NK-92 treated with Interleukin-12 subunit alpha and Interleukin-12 subunit beta, amount 100 ng/mL, for 24 hours (cell line): Measurements from ENCODE around the gene SNAP47.
A peak's percentile ranks its signal among the peaks of the same experiment; 100 is the strongest.

Experiments
- DNase-seq: peaks from one replicate; lab custom pipeline; 2025; lab: John Stamatoyannopoulos, UW

SNAP47 gene

GRCh38 chr1:227798078-227798802 lies 63.0 kb downstream of the SNAP47 start:
- DNase-seq, result no peak

GRCh38 chr1:227799756-227800155 lies 64.5 kb downstream of the SNAP47 start:
- no peak for DNase-seq

GRCh38 chr1:227803933-227804332 lies 68.7 kb downstream of the SNAP47 start:
- no peak for DNase-seq

GRCh38 chr1:227805606-227806197 lies 70.5 kb downstream of the SNAP47 start:
- DNase-seq, result no peak

GRCh38 chr1:227808566-227808965 lies 73.3 kb downstream of the SNAP47 start:
- no peak for DNase-seq

GRCh38 chr1:227809026-227809425 lies 73.8 kb downstream of the SNAP47 start:
- no peak for DNase-seq

GRCh38 chr1:227813962-227814361 lies 78.7 kb downstream of the SNAP47 start:
- no peak for DNase-seq

GRCh38 chr1:227815468-227816409 lies 80.5 kb downstream of the SNAP47 start, which contains the start of gene PRSS38:
Gene PRSS38 (plus strand): TSS chr1:227815675. CDS start chr1:227815717, 42 bp downstream.
- no peak for DNase-seq

GRCh38 chr1:227816750-227817446 lies 81.7 kb downstream of the SNAP47 start:
- peak; percentile 43 for DNase-seq

GRCh38 chr1:227823537-227823936 lies 88.3 kb downstream of the SNAP47 start:
- no peak for DNase-seq

- no peak for DNase-seq
Measured at GRCh38 chr1:227824204-227824603, 89.0 kb downstream of the SNAP47 start.

GRCh38 chr1:227828786-227829185 lies 93.6 kb downstream of the SNAP47 start:
- no peak for DNase-seq
